ENCODE results near the gene CCDC14. TPM values are rescaled to one million over a fixed set of nuclear protein-coding genes. Genes with fewer than 3 reads are reported as not detected.

The CCDC14 gene
- total RNA-seq, 4 donors from 2014 or later, result 29.8 to 49.0 (median 39.6) TPM

GRCh38 chr3:123951522-123952447 lies 9.2 kb downstream of the CCDC14 start:
- TF ChIP-seq CTCF (IDR thresholded peaks at IDR 0.05; ENCODE audit: low read depth), result no peak

- TF ChIP-seq CTCF (IDR thresholded peaks at IDR 0.05; ENCODE audit: low read depth), result no peak
Measured at GRCh38 chr3:123949641-123950040, 11.4 kb downstream of the CCDC14 start.

- TF ChIP-seq CTCF (IDR thresholded peaks at IDR 0.05; ENCODE audit: low read depth), result no peak
Measured at GRCh38 chr3:123948449-123948848, 12.6 kb downstream of the CCDC14 start.

GRCh38 chr3:123947482-123947881 lies 13.5 kb downstream of the CCDC14 start:
- TF ChIP-seq CTCF (IDR thresholded peaks at IDR 0.05; ENCODE audit: low read depth), result no peak

GRCh38 chr3:123941542-123941941 lies 19.5 kb downstream of the CCDC14 start:
- no peak for TF ChIP-seq CTCF (IDR thresholded peaks at IDR 0.05; ENCODE audit: low read depth)

GRCh38 chr3:123941121-123941520 lies 19.9 kb downstream of the CCDC14 start:
- TF ChIP-seq CTCF (IDR thresholded peaks at IDR 0.05; ENCODE audit: low read depth), result no peak

- TF ChIP-seq CTCF (IDR thresholded peaks at IDR 0.05; ENCODE audit: low read depth), result no peak
Measured at GRCh38 chr3:123939706-123940105, 21.3 kb downstream of the CCDC14 start.

Data from subcutaneous adipose tissue (tissue), 4 donors.